Stomach (tissue), 4 donors: ENCODE data around the gene SLC23A1.
"Not testable (repeated sequence)": the region's sequence is repeated elsewhere in the genome, so short reads cannot be mapped to it uniquely, and the experiment has no call there.

Experiments used
- CTCF ChIP-seq, 7 experiments: fragments of 450-650 bp in 4 of 7; fragments of 200-600 bp in 3 of 7; sonication (generic) in 3 of 7; IDR thresholded peaks; one replicate each; pipeline ENCODE4 v1.5.1; 2016 to 2019; ENCODE audit warnings: antibody characterized with exemption in 7 of 7, control low read depth in 2 of 7, mild to moderate bottlenecking in 1 of 7
- POLR2A ChIP-seq, 4 donors: fragments of 450-650 bp; IDR thresholded peaks; one replicate each; pipeline ENCODE4 v1.6.1; 2016; ENCODE audit warnings: antibody characterized with exemption in 4 of 4, control low read depth in 2 of 4, mild to moderate bottlenecking in 1 of 4, moderate library complexity in 1 of 4

- TF ChIP-seq CTCF, POLR2A (IDR thresholded peaks at IDR 0.05): not testable (repeated sequence)
Observed at GRCh38 chr5:139386956-139387355, 3.9 kb upstream of the SLC23A1 start.
